Ishikawa (cell line): Measurements from ENCODE around the gene OR5B21.

Source experiments
- CEBPB ChIP-seq: IDR thresholded peaks from 2 replicates; pipeline ENCODE4 v1.6.1; 2012
- CREB1 ChIP-seq: IDR thresholded peaks from 2 replicates; pipeline ENCODE4 v1.6.1; 2012; ENCODE audit warnings: low read depth
- EGR1 ChIP-seq: IDR thresholded peaks from 2 replicates; pipeline ENCODE4 v1.6.1; 2012
- EP300 ChIP-seq: IDR thresholded peaks from 2 replicates; pipeline ENCODE4 v1.6.1; 2012; ENCODE audit warnings: borderline replicate concordance
- FOXM1 ChIP-seq: IDR thresholded peaks from 2 replicates; pipeline ENCODE4 v1.6.1; 2012; ENCODE audit warnings: low read depth, borderline replicate concordance
- NFIC ChIP-seq: IDR thresholded peaks from 2 replicates; pipeline ENCODE4 v1.6.1; 2012
- RAD21 ChIP-seq: IDR thresholded peaks from 2 replicates; pipeline ENCODE4 v1.6.1; 2012; ENCODE audit warnings: low read depth
- TAF1 ChIP-seq: IDR thresholded peaks from 2 replicates; pipeline ENCODE4 v1.6.1; 2012; ENCODE audit warnings: low read depth, mild to moderate bottlenecking
- TCF12 ChIP-seq: IDR thresholded peaks from 2 replicates; pipeline ENCODE4 v1.6.1; 2012; ENCODE audit warnings: low read depth
- TEAD4 ChIP-seq: IDR thresholded peaks from 2 replicates; pipeline ENCODE4 v1.6.1; 2012
- YY1 ChIP-seq: IDR thresholded peaks from 2 replicates; pipeline ENCODE4 v1.6.1; 2012; ENCODE audit warnings: low read depth
- ZBTB7A ChIP-seq: IDR thresholded peaks from 2 replicates; pipeline ENCODE4 v1.6.1; 2012; ENCODE audit warnings: low read depth
- TF ChIP-seq, protein P1 (sequence below): IDR thresholded peaks from 2 replicates; pipeline ENCODE4 v1.6.1; 2012
- TF ChIP-seq, protein P2 (sequence below): IDR thresholded peaks from 2 replicates; pipeline ENCODE4 v1.6.1; 2012; ENCODE audit warnings: low read depth, mild to moderate bottlenecking
- TF ChIP-seq, protein P3 (sequence below): IDR thresholded peaks from 2 replicates; pipeline ENCODE4 v1.6.1; 2012

The OR5B21 gene

GRCh38 chr11:58508005-58508404 is at the start of gene OR5B21:
OR5B21 (minus strand) TSS chr11:58508105; CDS start chr11:58508105, 0 bp downstream.
- TF ChIP-seq, protein P1, sequence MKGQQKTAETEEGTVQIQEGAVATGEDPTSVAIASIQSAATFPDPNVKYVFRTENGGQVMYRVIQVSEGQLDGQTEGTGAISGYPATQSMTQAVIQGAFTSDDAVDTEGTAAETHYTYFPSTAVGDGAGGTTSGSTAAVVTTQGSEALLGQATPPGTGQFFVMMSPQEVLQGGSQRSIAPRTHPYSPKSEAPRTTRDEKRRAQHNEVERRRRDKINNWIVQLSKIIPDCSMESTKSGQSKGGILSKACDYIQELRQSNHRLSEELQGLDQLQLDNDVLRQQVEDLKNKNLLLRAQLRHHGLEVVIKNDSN, result no peak

- TF ChIP-seq NFIC (no peak), EGR1 (no peak), TCF12 (no peak), RAD21 (no peak), CREB1 (no peak), TEAD4 (no peak), ZBTB7A (no peak), EP300 (no peak), CEBPB (no peak), YY1 (no peak), TAF1 (no peak)
- TF ChIP-seq, protein P2, sequence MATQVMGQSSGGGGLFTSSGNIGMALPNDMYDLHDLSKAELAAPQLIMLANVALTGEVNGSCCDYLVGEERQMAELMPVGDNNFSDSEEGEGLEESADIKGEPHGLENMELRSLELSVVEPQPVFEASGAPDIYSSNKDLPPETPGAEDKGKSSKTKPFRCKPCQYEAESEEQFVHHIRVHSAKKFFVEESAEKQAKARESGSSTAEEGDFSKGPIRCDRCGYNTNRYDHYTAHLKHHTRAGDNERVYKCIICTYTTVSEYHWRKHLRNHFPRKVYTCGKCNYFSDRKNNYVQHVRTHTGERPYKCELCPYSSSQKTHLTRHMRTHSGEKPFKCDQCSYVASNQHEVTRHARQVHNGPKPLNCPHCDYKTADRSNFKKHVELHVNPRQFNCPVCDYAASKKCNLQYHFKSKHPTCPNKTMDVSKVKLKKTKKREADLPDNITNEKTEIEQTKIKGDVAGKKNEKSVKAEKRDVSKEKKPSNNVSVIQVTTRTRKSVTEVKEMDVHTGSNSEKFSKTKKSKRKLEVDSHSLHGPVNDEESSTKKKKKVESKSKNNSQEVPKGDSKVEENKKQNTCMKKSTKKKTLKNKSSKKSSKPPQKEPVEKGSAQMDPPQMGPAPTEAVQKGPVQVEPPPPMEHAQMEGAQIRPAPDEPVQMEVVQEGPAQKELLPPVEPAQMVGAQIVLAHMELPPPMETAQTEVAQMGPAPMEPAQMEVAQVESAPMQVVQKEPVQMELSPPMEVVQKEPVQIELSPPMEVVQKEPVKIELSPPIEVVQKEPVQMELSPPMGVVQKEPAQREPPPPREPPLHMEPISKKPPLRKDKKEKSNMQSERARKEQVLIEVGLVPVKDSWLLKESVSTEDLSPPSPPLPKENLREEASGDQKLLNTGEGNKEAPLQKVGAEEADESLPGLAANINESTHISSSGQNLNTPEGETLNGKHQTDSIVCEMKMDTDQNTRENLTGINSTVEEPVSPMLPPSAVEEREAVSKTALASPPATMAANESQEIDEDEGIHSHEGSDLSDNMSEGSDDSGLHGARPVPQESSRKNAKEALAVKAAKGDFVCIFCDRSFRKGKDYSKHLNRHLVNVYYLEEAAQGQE, result no peak
- TF ChIP-seq, protein P1, result no peak
- TF ChIP-seq, protein P3, sequence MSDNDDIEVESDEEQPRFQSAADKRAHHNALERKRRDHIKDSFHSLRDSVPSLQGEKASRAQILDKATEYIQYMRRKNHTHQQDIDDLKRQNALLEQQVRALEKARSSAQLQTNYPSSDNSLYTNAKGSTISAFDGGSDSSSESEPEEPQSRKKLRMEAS, result no peak
Measured at GRCh38 chr11:58549644-58550043, 41.7 kb upstream of the OR5B21 start.

DNA sequence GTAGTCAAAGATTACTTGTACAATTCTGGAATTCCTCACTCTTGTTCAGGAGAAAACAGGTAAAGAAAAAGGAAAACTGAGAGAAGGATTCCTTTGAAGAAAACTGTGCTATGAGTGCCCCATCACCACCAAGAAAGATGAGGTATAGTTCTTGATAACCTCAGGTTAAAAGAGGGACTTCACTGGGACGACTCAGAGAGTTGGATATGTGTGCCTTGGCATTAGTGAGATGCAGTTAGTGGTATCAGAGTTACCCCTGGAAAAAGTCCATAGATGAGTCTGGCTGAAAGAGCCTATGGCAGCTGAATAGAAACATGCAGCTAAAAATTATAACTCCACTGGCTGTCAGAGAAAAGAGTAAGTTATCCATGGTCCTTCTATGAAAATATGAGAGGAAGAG is 38.9 kb upstream of the OR5B21 start:
- TF ChIP-seq TEAD4 (no peak), EP300 (no peak), EGR1 (no peak), CEBPB (no peak), YY1 (no peak), ZBTB7A (no peak), TAF1 (no peak), RAD21 (no peak)
- TF ChIP-seq, protein P2, result no peak

DNA sequence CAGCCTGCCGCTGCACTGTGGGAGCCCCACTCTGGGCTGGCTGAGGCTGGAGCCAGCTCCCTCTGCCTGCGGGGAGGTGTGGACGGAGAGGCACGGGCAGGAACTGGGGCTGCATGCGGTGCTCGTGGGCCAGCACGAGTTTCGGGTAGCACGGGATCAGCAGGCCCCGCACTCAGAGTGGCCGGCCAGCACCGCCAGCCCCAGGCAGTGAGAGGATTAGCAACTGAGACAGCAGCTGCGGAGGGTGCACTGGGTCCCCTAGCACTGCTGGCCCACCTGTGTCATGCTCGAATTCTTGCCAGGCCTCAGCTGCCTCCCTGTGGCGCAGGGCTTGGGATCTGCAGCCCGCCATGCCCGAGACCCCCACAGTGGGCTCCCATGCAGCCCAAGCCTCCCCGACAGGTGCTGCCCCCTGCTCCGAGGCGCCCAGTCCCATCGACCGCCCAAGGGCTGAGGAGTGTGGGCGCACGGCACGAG is 24.0 kb upstream of the OR5B21 start:
- TF ChIP-seq YY1 (no peak), EGR1 (no peak), RAD21 (no peak), TEAD4 (no peak), CEBPB (no peak), TAF1 (no peak), FOXM1 (no peak), TCF12 (no peak), ZBTB7A (no peak), CREB1 (no peak), NFIC (no peak), EP300 (no peak)
- TF ChIP-seq, protein P3, result no peak
- TF ChIP-seq, protein P2, result no peak
- TF ChIP-seq, protein P1, result no peak
